Measurements from ENCODE around the gene MCAT.

Gene MCAT

DNA sequence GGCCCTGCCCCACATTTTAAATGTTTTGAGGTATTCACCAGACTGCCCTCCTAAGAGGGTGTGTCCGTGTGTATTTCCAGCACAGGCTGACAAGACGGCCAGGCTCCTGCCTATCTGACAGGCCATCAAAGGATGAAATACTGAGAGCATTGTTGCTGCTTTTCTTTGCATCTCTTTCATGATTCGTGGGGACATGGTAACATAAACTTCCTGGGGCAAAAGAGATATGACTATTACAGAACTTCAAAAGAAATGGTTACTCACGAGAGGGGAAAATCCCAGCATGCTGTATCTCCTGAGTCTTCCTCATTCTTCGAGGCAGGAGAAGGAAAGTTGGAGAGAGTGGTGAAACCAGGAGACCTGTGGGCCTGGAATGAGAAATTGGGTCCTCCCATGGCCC, 43.0 kb downstream of the MCAT start:
- DNase-seq (ENCODE audit: low spot score) = no peak
- TF ChIP-seq, protein P1, sequence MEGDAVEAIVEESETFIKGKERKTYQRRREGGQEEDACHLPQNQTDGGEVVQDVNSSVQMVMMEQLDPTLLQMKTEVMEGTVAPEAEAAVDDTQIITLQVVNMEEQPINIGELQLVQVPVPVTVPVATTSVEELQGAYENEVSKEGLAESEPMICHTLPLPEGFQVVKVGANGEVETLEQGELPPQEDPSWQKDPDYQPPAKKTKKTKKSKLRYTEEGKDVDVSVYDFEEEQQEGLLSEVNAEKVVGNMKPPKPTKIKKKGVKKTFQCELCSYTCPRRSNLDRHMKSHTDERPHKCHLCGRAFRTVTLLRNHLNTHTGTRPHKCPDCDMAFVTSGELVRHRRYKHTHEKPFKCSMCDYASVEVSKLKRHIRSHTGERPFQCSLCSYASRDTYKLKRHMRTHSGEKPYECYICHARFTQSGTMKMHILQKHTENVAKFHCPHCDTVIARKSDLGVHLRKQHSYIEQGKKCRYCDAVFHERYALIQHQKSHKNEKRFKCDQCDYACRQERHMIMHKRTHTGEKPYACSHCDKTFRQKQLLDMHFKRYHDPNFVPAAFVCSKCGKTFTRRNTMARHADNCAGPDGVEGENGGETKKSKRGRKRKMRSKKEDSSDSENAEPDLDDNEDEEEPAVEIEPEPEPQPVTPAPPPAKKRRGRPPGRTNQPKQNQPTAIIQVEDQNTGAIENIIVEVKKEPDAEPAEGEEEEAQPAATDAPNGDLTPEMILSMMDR (IDR thresholded peaks at IDR 0.05) = no peak
- Histone ChIP-seq H3K4me3 (no peak overlapping the region), H3K27ac (no peak overlapping the region)

DNA sequence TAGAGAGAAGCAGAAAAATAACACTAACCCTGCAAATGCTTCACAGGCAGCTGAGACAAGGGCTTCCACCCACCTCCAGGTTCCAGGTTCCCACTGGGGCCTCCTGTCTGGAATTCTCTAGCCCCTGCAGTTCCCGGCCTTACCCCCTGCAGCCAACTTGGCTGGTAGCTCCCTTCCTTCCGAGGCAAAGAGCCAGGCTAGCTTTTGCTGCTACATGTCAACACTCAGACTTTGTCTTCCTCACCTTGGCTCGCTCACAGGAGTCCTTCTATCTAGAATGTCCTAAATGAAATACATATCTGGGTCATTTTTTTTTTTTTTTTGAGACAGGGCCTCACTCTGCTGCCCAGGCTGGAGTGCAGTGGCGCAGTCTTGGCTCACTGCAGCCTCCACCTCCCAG, 44.1 kb downstream of the MCAT start:
- H3K4me3 ChIP-seq = no peak overlapping the region
- H3K27ac ChIP-seq = no peak overlapping the region
- DNase-seq (ENCODE audit: low spot score) = no peak
- TF ChIP-seq, protein P1 (IDR thresholded peaks at IDR 0.05) = no peak

DNA sequence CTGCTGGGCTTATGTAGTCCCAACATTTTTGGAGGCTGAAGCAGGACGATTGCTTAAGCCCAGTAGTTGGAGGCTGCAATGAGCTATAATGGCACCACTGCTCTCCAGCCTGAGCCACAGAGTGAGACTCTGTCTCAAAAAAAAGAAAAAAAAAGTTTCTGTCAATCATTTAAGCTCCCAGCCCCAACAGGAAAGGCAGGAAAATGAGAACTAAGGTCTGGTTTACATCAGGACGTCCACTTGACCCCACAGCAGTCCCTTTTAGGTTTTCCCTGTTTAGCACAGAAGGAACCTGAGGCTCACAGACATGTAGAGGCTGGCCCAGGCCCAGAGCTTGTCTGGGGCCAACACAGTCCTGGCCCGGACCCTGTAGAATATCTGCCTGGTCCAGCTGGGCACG, 44.8 kb downstream of the MCAT start:
- TF ChIP-seq, protein P1 (IDR thresholded peaks at IDR 0.05) = no peak
- Histone ChIP-seq H3K27ac (no peak overlapping the region), H3K4me3 (no peak overlapping the region)
- DNase-seq (ENCODE audit: low spot score) = no peak

DNA sequence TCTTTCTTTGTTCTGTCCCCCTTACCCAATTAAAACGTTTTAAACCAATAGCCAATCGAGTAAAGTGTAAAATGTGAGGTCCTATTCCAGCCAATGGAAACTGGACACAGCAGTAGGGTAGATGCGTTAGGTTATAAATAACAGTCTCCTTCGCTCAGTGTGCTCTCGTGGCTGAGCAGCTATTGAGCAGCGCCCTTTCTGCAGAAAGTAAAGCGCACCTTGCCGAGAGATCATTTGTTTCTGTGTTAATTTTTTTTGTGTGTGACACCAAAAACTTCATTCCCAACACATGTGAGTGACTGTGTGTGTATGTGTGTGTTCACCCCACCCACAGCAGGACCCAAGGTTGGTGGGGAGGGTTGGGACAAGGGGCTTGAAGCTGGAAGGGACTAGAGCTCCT, 46.8 kb downstream of the MCAT start:
- TF ChIP-seq, protein P1 (IDR thresholded peaks at IDR 0.05) = no peak
- Histone ChIP-seq H3K4me3 (no peak overlapping the region), H3K27ac (no peak overlapping the region)
- no peak for DNase-seq (ENCODE audit: low spot score)

DNA sequence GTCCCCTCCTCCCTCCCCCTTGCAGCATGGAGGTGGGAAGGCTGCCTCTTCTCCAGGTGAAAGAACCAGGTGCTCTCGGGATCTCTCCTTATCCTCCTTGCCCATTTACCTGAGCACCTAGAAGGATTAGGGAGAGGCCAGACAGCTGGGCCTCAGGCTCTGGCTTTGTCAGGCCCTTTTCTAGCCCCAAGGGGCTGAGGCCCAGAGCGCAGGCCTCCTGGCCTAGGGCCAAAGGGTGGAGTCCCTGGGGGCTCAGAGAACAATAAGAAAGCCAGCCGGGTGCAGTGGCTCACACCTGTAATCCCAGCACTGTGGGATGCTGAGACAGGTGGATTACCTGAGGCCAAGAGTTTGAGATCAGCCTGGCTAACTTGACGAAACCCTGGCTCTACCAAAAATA, 48.6 kb downstream of the MCAT start:
- DNase-seq (ENCODE audit: low spot score) = no peak
- TF ChIP-seq, protein P1 (IDR thresholded peaks at IDR 0.05) = no peak
- Histone ChIP-seq H3K4me3 (no peak overlapping the region), H3K27ac (no peak overlapping the region)

DNA sequence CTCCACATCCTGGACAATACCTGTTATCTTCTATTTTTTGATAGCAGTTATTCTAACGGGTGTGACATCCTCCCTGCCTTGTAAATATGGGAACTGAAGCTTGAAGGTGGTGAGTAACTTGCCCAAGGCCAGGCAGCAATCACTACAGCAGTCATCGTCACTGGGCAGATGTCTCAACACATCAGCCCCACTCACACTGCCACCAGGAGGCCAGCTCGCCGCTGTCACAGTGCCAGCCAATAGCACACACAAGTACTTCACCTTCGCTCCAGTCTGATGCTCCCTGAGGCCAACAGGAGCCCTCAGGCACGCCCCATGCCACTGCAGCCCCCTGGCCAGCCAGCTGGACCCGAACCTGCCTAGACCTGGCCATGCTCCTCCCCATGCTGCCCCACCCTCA, 49.1 kb downstream of the MCAT start:
- Histone ChIP-seq H3K27ac (no peak overlapping the region), H3K4me3 (no peak overlapping the region)
- DNase-seq (ENCODE audit: low spot score) = no peak
- TF ChIP-seq, protein P1 (IDR thresholded peaks at IDR 0.05) = no peak

DNA sequence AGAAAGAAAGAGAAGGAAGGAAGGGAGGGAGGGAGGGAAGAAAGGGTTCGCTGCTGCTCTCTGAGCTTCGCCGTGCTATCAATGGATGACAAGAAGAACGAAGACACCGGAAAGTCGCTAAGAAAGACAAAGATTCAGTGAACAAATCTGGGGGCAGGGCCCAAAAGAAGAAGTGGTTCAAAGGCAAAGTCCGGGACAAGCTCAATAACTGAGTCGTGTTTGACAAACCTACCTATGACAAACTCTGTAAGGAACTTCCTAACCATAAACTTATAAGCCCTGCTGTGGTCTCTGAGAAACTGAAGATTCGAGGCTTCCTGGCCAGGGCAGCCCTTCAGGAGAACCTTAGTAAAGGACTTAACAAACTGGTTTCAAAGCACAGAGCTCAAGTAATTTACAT, 51.1 kb downstream of the MCAT start:
- no peak for DNase-seq (ENCODE audit: low spot score)
- Histone ChIP-seq H3K27ac (no peak overlapping the region), H3K4me3 (no peak overlapping the region)
- TF ChIP-seq, protein P1 (IDR thresholded peaks at IDR 0.05) = no peak

Data from coronary artery (tissue), 2 donors.